Stimulated activated CD4-positive, alpha-beta T cell treated with anti-CD3 and anti-CD28 coated beads, Interleukin-2, amount 100 ng/mL, for 48 hours (primary cell): Measurements from ENCODE around the gene LHB.

Experiments used
- DNase-seq, 2 donors: peaks; one replicate each; pipeline ENCODE4 v3.0.0-alpha.2; 2020

The LHB gene

DNA sequence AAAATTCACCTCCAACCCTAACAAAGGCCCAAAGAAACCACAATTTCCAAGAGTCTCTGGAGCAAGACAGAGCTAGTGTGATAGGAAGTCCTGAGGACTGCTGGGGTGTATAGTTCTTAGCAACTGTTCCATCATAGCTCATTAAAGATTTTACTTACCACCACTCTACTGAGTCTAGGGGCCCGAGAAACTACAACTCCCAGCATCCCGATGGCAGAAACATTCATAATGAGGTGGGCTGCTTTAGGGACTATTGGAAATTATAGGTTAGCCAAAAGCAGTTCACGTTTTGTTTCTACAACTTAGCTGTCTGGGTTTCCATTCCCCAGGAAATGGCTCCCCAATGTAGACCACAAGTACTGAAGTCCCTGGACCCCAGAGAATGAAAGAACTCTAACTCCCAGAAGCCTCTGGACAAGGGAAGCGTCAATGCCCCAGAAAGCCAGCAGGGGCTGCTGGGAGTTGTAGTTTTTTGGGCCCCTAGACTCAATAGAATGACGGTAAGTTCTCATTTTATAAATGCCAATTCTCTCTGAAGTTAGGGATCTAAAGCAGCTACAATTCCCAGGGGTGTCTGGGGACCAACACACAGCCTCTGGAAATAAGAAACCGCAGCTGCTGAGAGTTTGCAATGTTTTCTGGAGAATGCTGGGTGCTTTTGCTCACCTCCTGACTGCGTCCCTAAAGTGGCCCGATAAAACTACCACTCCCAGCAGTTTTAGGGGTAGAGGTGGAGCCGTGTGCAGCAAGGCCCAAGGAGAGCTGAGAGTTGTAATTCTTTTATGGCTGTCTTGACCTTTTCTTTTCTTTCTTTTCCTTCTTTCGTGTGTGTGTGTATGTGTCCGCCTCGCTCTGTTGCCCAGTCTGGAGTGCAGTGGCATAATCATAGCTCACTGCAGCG lies 40.7 kb downstream of the LHB start:
- DNase-seq: no peak

DNA sequence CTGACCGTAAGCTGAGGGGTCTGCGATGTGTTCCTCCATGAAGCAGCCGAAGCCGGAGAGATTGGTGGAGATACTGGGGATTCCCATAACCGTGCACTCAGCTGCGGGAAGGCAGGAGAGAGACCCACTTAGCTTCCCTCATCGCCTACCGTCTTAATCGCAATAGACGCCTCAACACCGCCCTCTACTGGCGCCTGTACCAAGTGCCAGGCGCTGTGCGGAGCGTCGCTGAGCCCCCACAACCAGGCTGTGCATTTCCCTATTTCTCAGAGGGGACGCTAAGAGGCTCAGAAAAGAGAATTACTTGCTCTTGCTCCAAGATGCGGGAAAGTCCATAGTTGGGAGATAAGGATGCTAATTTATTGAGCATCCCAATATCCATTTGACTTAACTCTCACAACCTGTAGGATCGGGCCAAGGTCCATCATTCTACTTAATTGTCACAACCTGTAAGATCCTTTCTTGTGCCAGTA lies 45.9 kb downstream of the LHB start:
- peak; percentile 81 to 90 for DNase-seq

DNA sequence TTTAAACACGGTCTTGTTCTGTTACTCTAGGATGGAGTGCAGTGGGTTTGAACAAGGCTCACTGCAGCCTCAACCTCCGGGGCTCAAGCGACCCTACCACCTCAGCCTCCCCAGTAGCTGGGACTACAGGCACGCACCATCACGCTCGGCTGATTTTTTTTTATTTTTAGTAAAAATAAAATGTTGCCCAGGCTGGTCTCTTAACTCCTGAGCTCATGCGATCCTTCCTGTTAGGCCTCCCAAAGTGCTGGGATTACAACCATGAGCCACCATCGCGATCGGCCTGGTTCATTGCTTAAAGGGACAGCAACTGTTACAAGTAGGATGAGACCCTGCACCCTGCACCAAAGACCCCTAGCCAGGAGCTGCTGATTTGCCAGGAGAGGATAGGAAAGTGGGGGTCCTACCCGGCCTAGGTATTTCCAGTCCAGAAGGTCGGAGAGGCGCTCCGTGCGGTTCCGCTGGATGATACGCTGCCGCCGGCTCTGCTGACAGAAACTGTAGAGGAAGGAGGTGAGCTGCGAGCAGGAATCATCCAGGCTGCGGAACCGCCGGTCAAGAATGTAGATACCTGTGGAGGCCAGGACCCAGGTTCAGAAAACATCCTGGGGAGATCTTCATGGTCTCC lies 46.6 kb downstream of the LHB start:
- no peak for DNase-seq

DNA sequence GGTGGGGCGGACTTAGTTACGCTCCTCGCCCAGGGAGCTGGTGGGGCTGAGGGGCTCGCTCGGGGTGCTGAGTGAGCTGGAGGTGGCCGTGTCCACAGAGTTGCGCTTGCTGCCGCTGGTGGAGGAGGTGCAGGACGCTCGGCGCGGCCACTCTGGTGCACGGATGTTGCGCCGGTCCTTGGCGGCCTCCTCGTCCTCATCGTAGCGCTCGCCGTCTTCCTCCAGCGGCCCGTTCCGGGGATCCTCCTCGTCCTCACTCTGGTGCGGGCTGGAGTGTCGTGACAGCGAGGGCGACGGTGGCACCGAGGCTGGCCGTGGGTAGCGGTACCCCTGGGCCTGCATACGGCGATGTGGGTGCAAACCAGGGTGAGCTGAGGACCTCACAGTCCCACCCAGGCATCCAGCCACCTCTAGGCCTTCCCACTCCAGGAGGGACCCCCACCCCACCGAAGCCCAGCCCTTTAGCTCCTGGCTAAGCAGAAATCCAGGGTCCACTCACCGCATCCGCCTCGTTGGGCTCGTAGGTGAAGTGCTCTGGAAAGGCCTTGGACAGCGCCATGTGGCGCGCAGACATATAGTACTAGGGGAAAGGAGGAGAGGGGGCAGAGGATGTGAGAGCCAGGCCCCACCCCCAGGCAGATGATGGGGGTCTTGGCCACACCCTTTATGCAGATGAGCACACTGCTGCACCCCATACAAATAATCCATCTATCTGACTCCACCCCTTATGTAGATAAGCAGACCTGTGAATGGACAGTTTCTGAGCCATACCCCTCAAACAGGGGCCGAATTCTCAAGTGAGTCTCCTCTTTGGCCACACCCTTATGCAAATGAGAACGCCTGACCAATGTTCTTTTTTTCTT lies 47.4 kb downstream of the LHB start:
- no peak for DNase-seq

DNA sequence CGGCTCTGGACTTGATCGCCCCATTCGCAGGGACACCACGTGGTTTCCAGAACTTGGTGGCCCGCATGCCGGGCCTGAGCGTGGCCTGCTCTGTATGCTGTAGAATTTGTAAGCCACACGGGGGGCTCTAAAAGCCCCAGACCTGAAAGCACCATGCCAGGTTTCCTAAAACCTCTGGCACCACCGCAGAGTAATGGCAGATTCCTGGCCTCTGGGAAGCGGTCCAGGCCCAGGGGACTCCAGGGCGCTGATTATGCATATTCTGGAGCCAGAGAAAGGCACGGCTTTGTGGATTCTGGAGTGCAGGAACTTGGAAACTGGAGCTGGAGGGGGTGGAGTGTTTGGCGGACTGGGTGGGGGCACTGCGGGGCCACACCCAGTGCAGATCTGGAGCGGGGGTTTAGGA lies 48.1 kb downstream of the LHB start:
- no peak for DNase-seq

DNA sequence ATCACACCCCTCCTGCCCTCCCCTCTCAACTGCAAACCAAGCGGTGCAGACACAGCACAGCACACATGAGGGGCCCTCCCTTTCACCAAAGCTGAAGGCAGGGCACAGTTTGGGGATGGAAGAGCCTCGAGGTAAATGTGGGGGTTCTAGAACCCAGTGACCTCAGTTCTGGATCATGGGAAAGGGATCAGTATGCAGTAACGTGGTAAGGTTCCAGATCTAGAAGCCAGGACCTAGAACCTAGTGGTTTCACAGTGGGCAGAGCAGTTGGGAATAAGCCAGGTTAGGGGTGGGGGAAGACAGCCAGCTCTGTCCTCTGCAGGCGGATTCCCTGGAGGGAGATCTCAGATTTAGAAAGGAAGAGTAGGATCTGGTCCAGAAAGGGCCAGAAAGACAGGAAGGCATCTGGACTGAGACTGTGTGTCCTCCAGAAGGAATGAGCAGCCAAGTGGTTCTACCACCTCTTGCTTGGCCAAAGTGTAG lies 48.7 kb downstream of the LHB start:
- no peak for DNase-seq

DNA sequence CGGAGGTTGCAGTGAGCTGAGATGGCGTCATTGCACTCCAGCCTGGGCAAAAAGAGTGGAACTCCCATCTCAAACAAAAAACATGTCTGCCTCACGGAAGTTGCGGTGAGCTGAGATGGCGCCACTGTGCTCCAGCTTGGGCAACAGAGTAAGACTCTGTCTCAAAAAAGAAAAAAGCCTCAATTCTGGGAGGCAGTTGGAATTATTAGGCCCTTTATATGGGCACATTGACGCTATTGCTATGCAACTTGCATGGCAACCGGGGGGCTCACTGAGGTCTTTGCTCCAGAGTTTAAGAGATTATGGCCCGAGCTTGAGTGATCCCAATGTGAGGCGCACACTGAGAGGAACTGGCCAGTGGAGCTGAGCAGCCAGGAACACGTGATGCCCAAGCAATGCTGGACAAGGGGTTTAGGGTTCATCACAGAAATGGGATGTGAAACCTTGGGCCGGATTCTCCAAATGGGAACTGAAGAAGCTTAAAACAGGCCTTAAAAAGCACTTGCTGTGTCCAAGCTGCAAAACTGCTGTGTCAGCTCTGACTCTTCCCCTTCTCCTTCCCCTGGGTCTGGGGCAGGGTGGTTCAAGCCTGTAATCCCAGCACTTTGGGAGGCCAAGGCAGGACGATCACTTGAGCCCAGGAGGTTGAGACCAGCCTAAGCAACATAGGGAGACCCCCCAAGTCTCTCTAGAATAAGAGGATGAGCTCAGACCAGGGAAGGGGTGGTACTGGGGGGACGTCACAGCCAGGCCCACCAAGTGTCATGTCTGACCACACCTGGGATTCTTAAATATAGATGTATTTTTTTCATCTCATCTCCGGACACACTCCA lies 49.3 kb downstream of the LHB start:
- no peak for DNase-seq

DNA sequence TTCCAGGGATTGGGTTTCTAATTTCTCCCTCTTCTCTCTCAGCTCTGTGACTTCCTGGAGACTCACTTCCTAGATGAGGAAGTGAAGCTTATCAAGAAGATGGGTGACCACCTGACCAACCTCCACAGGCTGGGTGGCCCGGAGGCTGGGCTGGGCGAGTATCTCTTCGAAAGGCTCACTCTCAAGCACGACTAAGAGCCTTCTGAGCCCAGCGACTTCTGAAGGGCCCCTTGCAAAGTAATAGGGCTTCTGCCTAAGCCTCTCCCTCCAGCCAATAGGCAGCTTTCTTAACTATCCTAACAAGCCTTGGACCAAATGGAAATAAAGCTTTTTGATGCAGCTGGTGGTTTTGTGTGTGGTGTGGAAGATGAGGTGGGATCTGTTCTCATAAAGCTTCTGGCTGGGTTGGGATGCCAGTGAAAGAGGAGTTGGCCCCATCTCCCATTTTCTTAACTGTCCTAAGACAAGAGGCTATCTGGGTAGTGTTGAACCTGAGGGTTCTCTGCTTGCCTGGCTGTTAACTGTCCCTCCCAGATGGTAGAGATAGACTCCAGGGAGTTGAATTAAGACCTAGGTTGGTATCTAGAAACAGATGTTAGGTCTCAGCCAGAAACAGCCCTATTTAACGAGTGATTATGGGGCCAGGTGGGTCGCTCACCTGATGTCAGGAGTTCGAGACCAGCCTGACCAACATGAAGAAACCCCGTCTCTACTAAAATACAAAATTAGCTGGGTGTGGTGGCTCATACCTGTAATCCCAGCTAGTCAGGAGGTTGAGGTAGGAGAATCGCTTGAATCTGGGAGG lies 50.1 kb downstream of the LHB start:
- no peak for DNase-seq
